ENCODE data around the gene CPED1.

- TF ChIP-seq CTCF (conservative IDR thresholded peaks at IDR 0.05; ENCODE audit: low read length) (no peak), EZH2phosphoT487 (IDR thresholded peaks at IDR 0.05; ENCODE audit: borderline replicate concordance, low read depth, low read length) (no peak)
Measured at GRCh38 chr7:121344093-121344492, 355.6 kb downstream of the CPED1 start.

Data from OCI-LY7 (cell line).